Adrenal gland (tissue), 5 donors: ENCODE results near the gene NEO1.

ENCODE experiments used
- POLR2A ChIP-seq, 2 donors: fragments of 450-650 bp; IDR thresholded peaks; one replicate each; pipeline ENCODE4 v1.6.1; 2017; ENCODE audit warnings: antibody characterized with exemption in 2 of 2, mild to moderate bottlenecking in 2 of 2, moderate library complexity in 1 of 2
- TF ChIP-seq, protein P1 (sequence below), 6 experiments: fragments of 450-650 bp in 4 of 6; fragments of 200-600 bp in 2 of 6; sonication (generic) in 1 of 6; IDR thresholded peaks; 1 replicate in 5 of 6; 2 replicates in 1 of 6; pipeline versions ENCODE4 v1.5.1 to v1.8.0; 2016 to 2021; ENCODE audit warnings: antibody characterized with exemption in 6 of 6, mild to moderate bottlenecking in 2 of 6, moderate library complexity in 1 of 6
- donor health status: DM: no; HTN: no; CAD: no.

DNA sequence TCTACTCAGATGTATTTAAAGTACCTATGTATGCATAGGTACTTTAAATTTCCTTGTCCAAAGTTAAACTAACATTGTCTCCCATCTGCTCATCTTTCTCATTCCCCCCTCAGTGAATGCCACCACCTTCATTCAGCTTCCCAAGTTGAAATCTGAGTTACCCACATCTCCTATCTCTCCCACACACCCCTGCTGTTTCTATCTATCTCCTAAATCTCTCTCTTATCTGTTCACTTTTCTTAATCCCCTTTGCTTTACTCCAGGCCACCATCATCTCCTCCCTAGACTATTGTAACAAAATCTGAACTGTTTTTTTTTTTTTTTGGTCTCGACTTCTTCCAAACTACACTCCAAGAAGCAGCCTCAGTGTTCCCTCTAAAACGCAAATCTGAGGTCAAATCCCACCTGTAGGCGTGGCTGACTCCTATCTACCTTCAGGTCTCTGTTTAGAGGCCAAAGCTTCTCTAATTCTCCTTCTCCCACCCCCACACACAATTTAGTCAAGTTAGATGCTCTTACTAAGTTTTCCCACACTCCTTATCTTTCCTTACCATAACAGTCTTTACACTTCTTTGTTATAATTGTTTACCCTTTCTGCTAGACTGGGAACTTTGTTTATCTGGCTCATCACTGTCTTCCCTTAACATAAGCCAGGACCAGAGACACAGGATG lies 3.5 kb upstream of the NEO1 start:
- TF ChIP-seq, protein P1, sequence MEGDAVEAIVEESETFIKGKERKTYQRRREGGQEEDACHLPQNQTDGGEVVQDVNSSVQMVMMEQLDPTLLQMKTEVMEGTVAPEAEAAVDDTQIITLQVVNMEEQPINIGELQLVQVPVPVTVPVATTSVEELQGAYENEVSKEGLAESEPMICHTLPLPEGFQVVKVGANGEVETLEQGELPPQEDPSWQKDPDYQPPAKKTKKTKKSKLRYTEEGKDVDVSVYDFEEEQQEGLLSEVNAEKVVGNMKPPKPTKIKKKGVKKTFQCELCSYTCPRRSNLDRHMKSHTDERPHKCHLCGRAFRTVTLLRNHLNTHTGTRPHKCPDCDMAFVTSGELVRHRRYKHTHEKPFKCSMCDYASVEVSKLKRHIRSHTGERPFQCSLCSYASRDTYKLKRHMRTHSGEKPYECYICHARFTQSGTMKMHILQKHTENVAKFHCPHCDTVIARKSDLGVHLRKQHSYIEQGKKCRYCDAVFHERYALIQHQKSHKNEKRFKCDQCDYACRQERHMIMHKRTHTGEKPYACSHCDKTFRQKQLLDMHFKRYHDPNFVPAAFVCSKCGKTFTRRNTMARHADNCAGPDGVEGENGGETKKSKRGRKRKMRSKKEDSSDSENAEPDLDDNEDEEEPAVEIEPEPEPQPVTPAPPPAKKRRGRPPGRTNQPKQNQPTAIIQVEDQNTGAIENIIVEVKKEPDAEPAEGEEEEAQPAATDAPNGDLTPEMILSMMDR (IDR thresholded peaks at IDR 0.05): no peak
- TF ChIP-seq POLR2A (IDR thresholded peaks at IDR 0.05): no peak
